Measurements from ENCODE around the gene GYPA.
"Not testable (repeated sequence)": the region's sequence is repeated elsewhere in the genome, so short reads cannot be mapped to it uniquely, and the experiment has no call there.

The GYPA gene

DNA sequence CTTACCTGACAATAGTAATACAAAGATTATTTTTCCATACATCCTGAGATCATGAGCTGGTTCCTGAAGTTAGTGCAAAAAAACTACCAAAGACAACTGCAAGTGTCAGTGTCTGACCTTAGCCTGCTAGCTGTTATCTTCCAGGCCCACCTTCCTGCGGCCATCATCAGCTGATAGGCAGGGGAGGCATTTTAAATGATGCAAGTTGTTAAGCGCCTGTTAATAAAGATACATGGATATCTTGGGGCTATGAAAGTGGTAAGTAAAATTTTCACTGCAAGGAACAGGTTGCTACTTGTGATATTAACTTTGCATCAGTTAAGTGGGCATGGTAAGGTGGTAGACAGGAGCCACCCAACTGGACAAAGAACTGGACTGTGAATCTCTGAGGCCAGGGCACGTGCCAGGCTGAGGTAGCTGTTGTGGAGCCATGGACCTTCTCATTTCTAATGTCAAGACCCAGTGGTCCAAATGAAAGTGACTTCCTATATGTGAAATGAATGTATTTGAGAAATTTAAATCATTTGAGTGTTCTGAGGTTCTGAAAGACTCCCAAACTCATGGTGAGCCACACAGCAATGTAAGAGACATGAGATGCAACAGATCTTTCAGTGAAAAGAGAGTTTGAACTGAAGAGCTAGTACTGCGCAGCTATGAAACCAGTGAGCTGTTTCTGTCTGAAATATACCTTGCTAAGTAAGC, at the start of gene GYPA:
Gene GYPA (minus strand): TSS at position 125 of the 702 bp plus-strand sequence. CDS start 83 bp downstream, at position 42.
- H3K4me3 ChIP-seq (ENCODE audit: low read length): not testable (repeated sequence)

DNA sequence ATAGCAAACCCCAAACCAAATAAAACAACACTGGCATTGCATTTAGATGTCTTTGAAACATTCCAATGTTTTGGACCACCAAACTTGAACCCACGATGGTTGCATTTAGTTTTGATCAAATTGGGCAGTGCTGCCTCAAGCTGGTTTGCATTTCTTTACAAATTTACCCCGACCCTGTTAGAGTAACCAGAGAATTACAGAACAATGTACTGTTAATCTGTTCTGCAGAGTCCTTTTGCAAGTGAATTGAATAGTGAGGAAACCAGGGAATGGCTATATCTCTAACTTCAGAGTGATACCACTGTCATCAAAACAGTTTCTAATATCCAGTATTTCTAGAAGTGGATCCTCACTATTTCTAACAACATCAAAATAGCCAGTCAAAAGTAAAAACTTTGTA, 49.5 kb upstream of the GYPA start:
- no peak for TF ChIP-seq ZNF274 (IDR thresholded peaks at IDR 0.05; ENCODE audit: low read depth, low read length)
- no peak overlapping the region for H3K4me3 ChIP-seq (ENCODE audit: low read length)

DNA sequence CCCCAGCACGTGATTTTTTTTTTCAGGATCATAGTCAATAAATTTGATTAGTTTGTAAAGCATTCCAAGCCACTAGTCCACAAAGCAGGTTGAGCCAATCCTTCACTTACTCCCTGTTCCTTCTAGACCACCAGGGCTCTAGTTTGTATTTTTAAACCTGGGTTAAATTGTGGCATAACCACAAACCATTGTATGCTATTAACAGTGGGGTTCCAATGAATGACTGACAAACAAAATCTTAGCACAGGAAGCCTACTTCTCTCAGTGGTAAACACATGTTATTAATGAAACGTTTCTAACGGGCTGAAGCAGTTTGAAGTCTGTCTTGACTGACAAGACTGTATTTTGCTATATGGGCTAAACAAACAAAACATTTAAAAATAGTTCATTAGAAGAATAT, 48.6 kb upstream of the GYPA start:
- TF ChIP-seq ZNF274 (IDR thresholded peaks at IDR 0.05; ENCODE audit: low read depth, low read length): no peak
- H3K4me3 ChIP-seq (ENCODE audit: low read length): no peak overlapping the region

DNA sequence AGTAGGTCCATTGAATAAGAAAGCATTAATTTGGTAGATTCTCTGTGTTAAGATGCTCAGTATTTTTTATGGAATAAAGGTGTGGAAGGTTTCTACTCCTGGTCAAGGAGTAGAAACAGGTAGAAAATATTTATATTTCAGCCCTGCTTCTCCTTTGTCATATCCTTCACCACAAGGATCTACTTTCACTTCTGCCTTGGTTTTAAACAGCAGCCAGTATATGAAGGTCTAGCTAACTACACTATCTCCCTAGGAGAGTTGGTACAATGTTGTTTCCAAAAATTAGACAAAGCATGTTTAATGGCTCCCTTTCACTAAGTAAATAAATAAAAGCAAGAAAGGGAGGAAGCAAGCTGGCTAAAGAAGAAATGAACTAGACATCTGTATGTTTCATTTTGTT, 44.6 kb upstream of the GYPA start:
- no peak for TF ChIP-seq ZNF274 (IDR thresholded peaks at IDR 0.05; ENCODE audit: low read depth, low read length)
- no peak overlapping the region for H3K4me3 ChIP-seq (ENCODE audit: low read length)

DNA sequence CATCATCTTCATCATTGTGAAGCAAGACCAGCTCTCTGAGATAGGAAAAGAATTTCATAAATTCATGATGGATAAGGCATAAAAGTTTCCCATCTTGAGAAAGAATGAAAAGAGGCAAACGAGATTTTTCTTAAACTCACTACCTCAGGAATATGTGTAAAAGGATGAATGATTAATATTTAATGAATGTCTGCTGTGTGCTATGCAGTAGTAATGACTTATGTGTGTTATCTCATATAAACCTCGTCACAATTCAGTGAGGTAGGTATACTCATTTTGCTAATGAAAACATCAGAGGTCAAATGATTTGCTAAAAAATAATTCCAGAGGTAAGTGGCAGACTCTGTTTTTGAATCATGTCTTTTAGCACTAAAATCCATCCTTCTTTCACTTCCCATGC, 42.6 kb upstream of the GYPA start:
- no peak for TF ChIP-seq ZNF274 (IDR thresholded peaks at IDR 0.05; ENCODE audit: low read depth, low read length)
- H3K4me3 ChIP-seq (ENCODE audit: low read length): no peak overlapping the region

DNA sequence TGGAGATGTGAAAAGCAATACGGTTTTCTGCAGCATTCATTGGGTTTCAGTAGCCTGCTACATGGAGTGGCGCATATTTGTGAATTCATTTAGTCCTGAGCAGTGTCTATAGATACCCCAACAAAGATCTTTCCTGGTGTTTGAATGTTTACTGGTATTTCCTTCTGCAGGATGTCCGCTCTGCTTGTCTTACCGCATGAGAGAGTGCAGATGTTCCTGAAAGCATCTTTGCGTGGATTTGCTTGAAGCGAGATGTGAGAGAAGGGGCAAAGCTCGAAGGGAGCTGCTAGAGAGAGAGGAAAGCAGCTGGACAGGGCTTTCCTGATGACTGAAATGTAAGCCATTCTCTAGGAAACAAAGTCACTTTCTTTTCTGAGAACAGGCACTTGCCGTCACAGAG, 40.9 kb upstream of the GYPA start:
- no peak overlapping the region for H3K4me3 ChIP-seq (ENCODE audit: low read length)

DNA sequence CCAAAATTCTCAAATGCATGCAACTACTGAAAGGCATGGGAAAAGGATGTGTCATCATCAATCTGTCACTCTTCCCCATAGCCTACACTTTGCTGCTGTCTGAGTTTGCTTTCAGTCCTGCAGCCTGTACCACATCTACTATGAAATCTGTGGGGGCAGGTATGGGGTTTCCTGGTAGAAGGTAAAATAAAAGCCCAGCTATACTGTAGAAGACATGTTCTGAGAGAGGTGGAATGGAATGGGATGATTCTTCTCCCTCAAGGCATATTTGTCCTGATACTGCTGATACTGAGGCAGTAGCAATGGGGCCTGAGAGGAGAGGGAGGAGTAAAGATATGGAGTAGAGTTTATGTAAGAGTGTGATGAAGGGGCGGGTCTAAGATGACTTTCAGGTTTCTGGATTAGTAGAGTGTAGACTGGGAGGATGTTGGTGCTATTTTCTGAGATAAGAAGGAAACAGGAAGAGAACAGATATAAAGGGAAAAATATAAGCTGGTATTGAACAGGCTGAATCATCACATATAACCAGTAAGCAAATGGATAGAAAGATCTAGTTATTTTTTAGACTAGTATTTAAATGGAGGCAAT, 38.7 kb upstream of the GYPA start:
- no peak overlapping the region for H3K4me3 ChIP-seq (ENCODE audit: low read length)
- no peak for TF ChIP-seq ZNF274 (IDR thresholded peaks at IDR 0.05; ENCODE audit: low read depth, low read length)

More for the DNA sequence above, 40.9 kb upstream of the GYPA start:
- TF ChIP-seq ZNF274 (IDR thresholded peaks at IDR 0.05; ENCODE audit: low read depth, low read length): no peak

DNA sequence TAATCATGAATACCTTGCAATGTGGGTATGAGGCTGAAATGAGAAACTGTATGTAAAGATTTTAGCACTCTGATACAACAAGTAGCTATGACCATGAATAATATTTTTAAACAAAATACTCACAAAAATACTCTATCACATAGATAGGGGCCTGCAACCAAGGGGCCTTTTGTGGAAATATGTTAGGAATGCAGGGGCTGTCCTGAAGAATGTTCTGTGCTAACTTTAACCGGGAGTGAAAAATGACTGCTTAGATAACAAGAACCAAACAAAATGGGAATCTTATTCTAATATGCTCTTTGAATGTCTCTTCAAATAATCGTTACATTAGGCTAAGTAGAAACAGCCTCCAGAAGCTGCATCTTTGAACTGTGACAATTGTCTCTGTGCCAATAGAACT, 37.9 kb upstream of the GYPA start:
- TF ChIP-seq ZNF274 (IDR thresholded peaks at IDR 0.05; ENCODE audit: low read depth, low read length): no peak
- no peak overlapping the region for H3K4me3 ChIP-seq (ENCODE audit: low read length)

DNA sequence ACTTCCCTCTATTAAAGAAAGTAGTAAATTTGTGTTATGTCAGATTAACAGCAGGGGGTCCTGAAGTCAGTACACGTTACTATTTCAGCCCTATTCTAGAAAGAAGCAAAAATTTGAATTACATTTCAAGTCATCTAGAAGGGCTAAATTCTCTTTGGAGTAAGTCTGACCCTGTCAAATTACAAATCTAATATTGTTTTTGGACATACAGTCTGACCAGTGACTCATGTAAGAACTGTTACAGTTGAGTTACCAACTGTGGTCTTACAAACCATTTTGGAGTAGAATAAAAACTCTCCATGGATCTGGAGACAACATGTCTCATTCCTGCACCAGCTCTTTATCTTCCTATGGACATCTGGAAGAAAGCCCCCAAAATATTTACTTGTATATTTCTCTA, 36.0 kb upstream of the GYPA start:
- no peak for TF ChIP-seq ZNF274 (IDR thresholded peaks at IDR 0.05; ENCODE audit: low read depth, low read length)
- H3K4me3 ChIP-seq (ENCODE audit: low read length): no peak overlapping the region

DNA sequence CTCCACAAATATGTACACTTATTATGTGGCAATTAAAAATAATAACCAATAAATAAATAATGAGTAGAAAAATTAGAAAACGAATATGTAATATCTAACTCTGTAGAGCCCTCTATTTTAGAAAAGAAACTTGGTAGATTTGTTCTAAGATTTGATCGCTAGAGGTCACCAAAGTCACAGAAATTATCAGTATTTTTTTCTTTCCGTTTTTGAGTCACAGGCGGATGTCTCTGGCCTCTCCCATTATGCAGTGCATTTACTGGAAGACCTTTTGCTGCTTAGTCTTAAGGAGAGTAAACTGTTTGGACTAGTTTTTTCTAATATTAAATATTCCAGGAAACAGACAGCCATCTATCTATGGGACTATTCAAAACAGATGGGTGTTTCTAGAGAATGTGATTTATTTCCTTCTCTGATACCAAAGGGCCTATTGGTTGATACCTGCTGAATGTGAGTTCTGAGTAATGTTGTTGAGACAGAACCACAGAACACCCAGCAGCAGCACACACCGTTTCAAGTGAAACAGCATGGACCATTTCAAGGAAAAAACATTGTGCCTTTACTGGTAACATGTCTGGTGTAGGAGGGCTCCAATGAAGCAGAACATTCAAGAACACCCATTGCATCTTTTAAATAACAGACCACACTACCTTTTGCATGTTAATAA, 34.0 kb upstream of the GYPA start:
- no peak for TF ChIP-seq ZNF274 (IDR thresholded peaks at IDR 0.05; ENCODE audit: low read depth, low read length)
- H3K4me3 ChIP-seq (ENCODE audit: low read length): no peak overlapping the region

DNA sequence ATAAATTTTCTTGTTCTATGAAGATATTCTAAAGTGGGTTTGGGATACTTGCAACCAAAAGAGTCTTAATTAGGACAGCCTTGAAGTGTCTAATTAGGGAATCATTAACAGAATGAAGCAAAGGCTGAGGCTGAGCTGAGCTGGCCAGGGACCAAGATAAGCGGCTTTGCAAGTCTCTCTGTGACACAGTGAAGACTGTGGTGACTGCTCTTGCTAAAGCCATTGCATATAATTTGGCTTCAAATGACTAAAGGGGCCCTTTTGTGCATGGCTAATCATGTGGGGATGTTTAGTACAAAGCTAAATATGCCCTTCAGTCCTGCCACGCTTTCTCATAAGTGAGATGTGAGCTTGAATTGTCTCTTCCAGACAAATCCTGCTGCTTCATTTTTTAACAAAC, 31.2 kb upstream of the GYPA start:
- H3K4me3 ChIP-seq (ENCODE audit: low read length): no peak overlapping the region
- no peak for TF ChIP-seq ZNF274 (IDR thresholded peaks at IDR 0.05; ENCODE audit: low read depth, low read length)

DNA sequence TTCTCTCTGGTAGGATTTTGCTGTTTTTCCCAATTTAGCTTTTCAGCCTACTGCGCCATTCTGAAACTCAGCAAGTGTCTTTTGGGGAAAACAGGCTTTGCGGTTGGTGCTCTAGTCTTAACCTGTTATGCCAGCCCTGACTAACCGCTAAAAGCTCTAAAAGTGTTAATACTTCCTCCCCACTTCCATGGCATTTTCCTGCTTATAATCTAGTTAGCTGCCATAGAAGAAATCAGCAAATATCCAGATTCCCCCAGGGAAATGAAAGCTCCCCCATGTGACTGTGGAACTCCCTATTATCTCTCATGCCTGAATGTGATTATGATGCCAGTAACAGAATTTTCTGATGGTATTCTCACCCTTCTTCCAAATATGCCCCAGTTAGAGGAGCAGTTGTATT, 28.7 kb upstream of the GYPA start:
- TF ChIP-seq ZNF274 (IDR thresholded peaks at IDR 0.05; ENCODE audit: low read depth, low read length): no peak
- H3K4me3 ChIP-seq (ENCODE audit: low read length): no peak overlapping the region

DNA sequence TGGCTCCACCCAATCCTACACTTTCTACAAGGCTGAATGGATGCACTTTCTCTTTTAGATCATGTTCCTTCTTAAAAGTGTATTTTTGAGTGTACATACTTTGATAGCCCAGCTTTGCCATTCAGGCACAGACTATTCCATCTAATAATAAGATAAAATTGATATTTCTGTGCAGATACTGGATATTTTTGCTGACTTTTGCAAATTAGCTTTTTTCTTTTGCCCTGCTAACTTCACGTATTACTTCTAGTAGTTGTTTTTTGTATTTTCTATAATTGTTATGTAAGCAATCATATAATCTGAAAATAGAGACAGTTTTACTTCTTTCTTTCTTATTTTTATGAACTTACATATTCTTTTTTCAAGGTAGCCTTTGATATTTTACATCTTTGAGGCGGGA, 13.5 kb upstream of the GYPA start:
- no peak for TF ChIP-seq ZNF274 (IDR thresholded peaks at IDR 0.05; ENCODE audit: low read depth, low read length)
- H3K4me3 ChIP-seq (ENCODE audit: low read length): no peak overlapping the region

DNA sequence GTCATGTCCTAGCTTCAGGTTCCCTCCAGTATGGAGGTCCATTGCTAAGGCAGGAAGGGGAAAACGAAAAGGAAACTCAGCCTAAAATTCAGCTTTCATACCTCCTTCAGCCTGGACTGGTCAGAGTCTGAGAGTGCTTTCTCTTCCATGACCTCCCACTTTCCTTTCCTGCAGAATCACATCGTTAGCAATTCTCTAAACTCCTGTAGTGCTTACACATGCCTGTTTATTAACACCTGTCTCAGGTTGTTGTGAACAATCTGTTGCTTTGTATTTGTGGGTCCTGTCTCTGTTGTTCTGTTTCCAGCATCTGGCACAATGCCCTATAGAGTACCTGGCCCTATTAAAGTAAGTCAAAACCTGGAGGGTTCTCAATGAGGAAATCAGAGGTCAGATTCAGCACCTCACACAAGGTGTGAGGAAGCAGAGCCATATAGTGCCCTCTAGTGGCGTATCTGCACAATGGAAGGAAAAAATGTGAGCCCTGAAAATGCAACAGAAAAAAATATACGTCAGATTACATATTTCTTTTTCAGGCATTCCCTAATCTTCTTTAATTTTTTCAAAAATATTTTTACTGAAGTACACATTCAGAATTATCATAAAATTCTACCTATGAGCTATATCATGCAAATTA, 2.3 kb upstream of the GYPA start:
- not testable (repeated sequence) for H3K4me3 ChIP-seq (ENCODE audit: low read length)

DNA sequence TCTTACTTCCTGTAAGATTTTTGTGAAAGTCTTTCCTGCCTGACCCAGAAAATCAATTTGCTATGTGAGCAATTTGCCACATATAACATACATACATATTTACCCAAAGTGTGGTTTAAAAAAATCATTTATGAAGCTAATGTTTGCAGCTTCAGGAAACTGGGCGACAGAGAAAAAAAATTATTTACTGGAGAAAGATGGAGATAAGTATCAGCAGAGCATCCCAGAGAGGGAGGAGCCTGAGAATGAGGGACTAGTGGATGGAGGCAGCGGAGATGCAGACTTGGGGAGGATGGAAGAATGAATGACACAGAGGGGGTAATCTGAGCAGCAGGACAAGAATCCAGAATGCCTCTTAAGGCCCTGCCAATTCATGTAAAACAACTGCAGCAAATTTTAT, 975 bp upstream of the GYPA start:
- H3K4me3 ChIP-seq (ENCODE audit: low read length): no peak overlapping the region
- no peak for TF ChIP-seq ZNF274 (IDR thresholded peaks at IDR 0.05; ENCODE audit: low read depth, low read length)

DNA sequence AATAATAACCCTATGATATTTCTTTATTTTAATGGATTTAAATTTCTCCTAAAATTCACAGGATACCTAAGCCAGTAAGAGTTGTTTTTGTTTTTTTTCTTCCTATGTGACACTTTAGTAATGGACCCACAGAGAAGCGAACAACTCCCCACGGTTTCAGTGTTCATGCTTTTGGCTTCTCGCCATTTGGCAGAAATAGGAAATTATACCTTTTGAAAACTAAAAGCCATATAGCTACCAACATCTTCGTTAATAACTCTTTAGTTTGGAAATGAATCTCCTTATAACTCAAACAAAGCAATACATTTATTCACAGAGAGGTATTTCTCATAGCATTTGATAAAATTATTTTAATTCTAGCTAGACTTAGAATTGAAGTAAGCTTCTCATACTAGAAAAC, 527 bp downstream of the GYPA start:
- H3K4me3 ChIP-seq (ENCODE audit: low read length): not testable (repeated sequence)

DNA sequence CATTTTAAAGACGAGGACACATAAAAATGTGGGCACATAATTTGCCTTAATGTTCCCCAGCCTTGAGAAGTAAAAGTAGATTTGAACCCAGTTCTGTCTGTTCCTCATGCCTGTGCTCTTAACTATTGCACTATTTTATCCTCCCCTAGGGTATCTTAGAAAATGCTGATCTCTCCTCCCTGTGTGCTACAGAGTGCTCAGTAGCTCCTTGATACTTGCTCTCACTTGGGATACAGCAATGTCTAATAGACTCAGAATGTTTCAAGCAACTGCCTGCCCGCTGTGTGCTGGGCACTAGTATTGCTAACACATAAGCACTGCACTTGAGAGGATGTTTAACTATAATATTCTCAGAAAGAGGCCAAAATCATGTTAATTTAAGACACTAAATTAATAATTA, 971 bp downstream of the GYPA start:
- H3K4me3 ChIP-seq (ENCODE audit: low read length): not testable (repeated sequence)

DNA sequence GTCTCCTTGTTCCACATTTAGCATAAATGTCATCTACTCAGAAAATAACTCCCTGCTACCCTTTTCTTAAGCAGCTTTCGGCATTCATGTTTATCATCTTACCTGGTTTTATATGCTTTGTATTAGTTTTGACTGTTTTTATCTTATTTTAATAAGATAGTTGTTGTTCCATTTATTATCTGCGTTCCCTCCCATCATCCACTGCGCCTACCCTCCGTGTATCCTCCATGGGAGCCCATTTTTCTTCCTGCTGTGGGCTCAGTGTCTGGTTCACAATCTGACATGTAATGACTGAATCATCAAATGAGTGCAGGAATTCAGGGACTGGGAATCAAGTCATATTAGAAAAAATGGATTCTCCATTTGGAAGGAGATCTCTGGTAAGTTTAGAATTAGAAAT, 2.3 kb downstream of the GYPA start:
- not testable (repeated sequence) for H3K4me3 ChIP-seq (ENCODE audit: low read length)

DNA sequence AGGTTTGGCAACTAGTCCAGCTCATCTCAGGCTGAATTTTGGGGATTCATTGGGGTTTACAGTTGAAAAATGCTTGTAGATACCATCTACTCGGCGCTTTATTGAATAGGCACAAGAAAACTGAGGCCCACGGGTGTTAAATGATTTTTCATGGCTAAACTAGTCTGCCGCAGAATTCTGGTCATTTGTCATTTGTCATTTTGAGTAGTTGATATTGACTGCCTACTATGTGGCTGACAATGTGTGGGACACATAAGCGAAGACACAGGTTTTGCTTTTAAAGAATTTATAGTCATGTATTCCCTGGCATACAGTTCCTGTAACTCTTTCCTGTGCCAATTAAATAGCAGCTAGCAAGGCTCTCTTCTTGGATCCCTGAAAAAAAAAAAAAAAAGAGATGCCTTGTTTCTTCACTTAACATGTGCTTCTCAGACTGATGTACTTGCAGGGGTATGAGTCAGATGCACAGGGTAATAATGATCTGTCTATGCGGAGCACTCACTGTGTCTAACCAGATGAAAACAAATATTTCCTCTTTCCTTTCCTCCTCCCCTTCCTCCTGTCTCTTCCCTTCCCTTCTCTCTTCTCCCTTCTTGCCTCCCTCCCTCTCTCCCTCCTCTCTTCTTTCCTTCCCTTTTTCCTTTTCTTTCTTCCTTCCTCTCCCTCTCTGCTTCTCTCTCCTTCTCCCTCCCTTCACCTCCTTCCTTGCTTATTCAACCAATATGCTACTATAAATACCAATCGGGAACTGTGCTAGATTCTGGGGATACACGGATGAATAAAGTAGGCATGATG, 3.2 kb downstream of the GYPA start:
- not testable (repeated sequence) for H3K4me3 ChIP-seq (ENCODE audit: low read length)

DNA sequence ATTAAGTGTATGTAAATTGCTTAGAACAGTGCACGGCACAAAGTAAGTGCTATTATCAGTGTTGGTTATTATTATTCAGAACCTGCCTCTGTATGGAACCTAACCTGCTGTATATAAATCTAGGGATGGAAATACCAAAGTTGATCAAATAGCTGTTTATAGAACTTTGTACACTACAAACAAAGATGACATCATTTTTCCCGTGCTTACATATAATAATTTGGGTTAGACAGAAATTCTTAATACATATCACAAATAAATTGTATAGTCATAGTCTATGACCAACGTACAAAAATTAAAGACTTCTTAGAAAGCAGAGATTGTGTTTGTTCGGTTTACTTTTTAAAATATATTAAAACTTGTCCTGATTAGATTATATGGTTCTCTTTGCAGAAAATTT, 4.3 kb downstream of the GYPA start:
- H3K4me3 ChIP-seq (ENCODE audit: low read length): not testable (repeated sequence)
